SK-N-MC (cell line): ENCODE measurements around the gene FOXR1.

Experiments
- EZH2 ChIP-seq: fragments of 200-600 bp; sonication (generic); IDR thresholded peaks from one replicate; pipeline ENCODE4 v1.6.1; 2017; ENCODE audit warnings: antibody characterized with exemption
- FOXP2 ChIP-seq: optimal IDR thresholded peaks from 2 replicates; pipeline ENCODE3; 2011; ENCODE audit warnings: mild to moderate bottlenecking, moderate library complexity; ENCODE audit not compliant: insufficient read depth; ENCODE audit errors: extremely low read length, control extremely low read depth
- POLR2AphosphoS5 ChIP-seq: IDR thresholded peaks from 2 replicates; pipeline ENCODE4 v1.6.1; 2012; ENCODE audit warnings: mild to moderate bottlenecking, low read depth, low read length, borderline replicate concordance

GRCh38 chr11:118980191-118980881, 8.8 kb downstream of the FOXR1 start:
- TF ChIP-seq EZH2 (no peak), POLR2AphosphoS5 (no peak), FOXP2 (no peak)
